ENCODE data around the gene TST. TPM values are rescaled to one million over a fixed set of nuclear protein-coding genes. Genes with fewer than 3 reads are reported as not detected.

Gene TST
- total and polyA plus RNA-seq, 7 donors = 29.1 to 1,038 (median 31.4) TPM

GRCh38 chr22:37016134-37016910 lies 2.9 kb downstream of the TST start:
- H3K27ac ChIP-seq = peak overlapping the region in 1 of 4 donors; percentile 13

GRCh38 chr22:37015587-37015878 lies 3.7 kb downstream of the TST start:
- TF ChIP-seq POLR2A (IDR thresholded peaks at IDR 0.05) = no peak
- TF ChIP-seq EP300 (IDR thresholded peaks at IDR 0.05) = no peak
- no peak for TF ChIP-seq CTCF (IDR thresholded peaks at IDR 0.05)
- TF ChIP-seq POLR2AphosphoS5 (IDR thresholded peaks at IDR 0.05) = no peak
- H3K4me3 ChIP-seq = no peak overlapping the region
- peaks cover 0 to 42% (median 32%) of the 10 kb centered on the region in 4 donors for H3K4me1 ChIP-seq
- no peaks in the 10 kb centered on the region for H3K27me3 ChIP-seq
- DNase-seq = no peak
- WGBS, 2 donors = 21 to 80% methylated on average over 4 of the region's 4 CpGs
- no peaks in the 10 kb centered on the region for H3K9me3 ChIP-seq
- intact Hi-C loops (cut with DNase I) = loop anchor here (5.0 kb wide), 2 partner anchors 38 to 238 kb away; partner anchors contain the start of gene IFT27
- H3K36me3 ChIP-seq = no peaks in the 10 kb centered on the region
- H3K27ac ChIP-seq = peak overlapping the region in 1 of 4 donors; percentile 29

More at GRCh38 chr22:37016134-37016910, 2.9 kb downstream of the TST start:
- no peaks in the 10 kb centered on the region for H3K36me3 ChIP-seq
- no peaks in the 10 kb centered on the region for H3K9me3 ChIP-seq
- no peaks in the 10 kb centered on the region for H3K27me3 ChIP-seq
- no peak overlapping the region for H3K4me3 ChIP-seq
- H3K4me1 ChIP-seq = peaks cover 0 to 50% (median 39%) of the 10 kb centered on the region in 4 donors
- 32 to 77% methylated on average over 14 of the region's 14 CpGs for WGBS, 2 donors
- DNase-seq = no peak
- intact Hi-C loops (cut with DNase I) = loop anchor here (5.0 kb wide), 2 partner anchors 39 to 239 kb away; partner anchors contain the start of gene IFT27
- TF ChIP-seq POLR2A (IDR thresholded peaks at IDR 0.05) = no peak
- TF ChIP-seq EP300 (IDR thresholded peaks at IDR 0.05) = no peak
- TF ChIP-seq POLR2AphosphoS5 (IDR thresholded peaks at IDR 0.05) = no peak
- no peak for TF ChIP-seq CTCF (IDR thresholded peaks at IDR 0.05)

GRCh38 chr22:37014835-37015586 lies 4.2 kb downstream of the TST start:
- 20 to 70% methylated on average over 12 of the region's 12 CpGs for WGBS, 2 donors
- H3K27ac ChIP-seq = peak overlapping the region in 1 of 4 donors; percentile 29
- intact Hi-C loops (cut with DNase I) = loop anchor here (5.0 kb wide), 2 partner anchors 38 to 238 kb away; partner anchors contain the start of gene IFT27
- H3K4me3 ChIP-seq = no peak overlapping the region
- no peaks in the 10 kb centered on the region for H3K9me3 ChIP-seq
- DNase-seq = no peak
- peaks cover 0 to 38% (median 27%) of the 10 kb centered on the region in 4 donors for H3K4me1 ChIP-seq
- no peaks in the 10 kb centered on the region for H3K36me3 ChIP-seq
- TF ChIP-seq EP300 (IDR thresholded peaks at IDR 0.05) (no peak), POLR2AphosphoS5 (IDR thresholded peaks at IDR 0.05) (no peak), POLR2A (IDR thresholded peaks at IDR 0.05) (no peak), CTCF (IDR thresholded peaks at IDR 0.05) (no peak)
- no peaks in the 10 kb centered on the region for H3K27me3 ChIP-seq

- H3K4me1 ChIP-seq = peaks cover 0 to 38% (median 27%) of the 10 kb centered on the region in 4 donors
Observed at GRCh38 chr22:37014415-37014806, 4.8 kb downstream of the TST start.

More at GRCh38 chr22:37014415-37014806, 4.8 kb downstream of the TST start:
- Histone ChIP-seq H3K36me3 (no peaks in the 10 kb centered on the region), H3K27me3 (no peaks in the 10 kb centered on the region), H3K27ac (no peak overlapping the region), H3K9me3 (no peaks in the 10 kb centered on the region), H3K4me3 (no peak overlapping the region)
- no peak for TF ChIP-seq POLR2AphosphoS5 (IDR thresholded peaks at IDR 0.05)
- TF ChIP-seq CTCF (IDR thresholded peaks at IDR 0.05) = no peak
- no peak for TF ChIP-seq EP300 (IDR thresholded peaks at IDR 0.05)
- TF ChIP-seq POLR2A (IDR thresholded peaks at IDR 0.05) = no peak
- intact Hi-C loops (cut with DNase I) = no loop called here
- DNase-seq = no peak
- 72 to 80% methylated on average over 4 of the region's 4 CpGs for WGBS, 2 donors
